GM12892 (cell line): Measurements from ENCODE around the gene PEAR1.

ENCODE experiments used
- POLR2A ChIP-seq: IDR thresholded peaks from 2 replicates; pipeline ENCODE4 v1.6.1; 2011; ENCODE audit warnings: low read depth, low read length, control low read depth
- TAF1 ChIP-seq: IDR thresholded peaks from 2 replicates; pipeline ENCODE4 v1.6.1; 2011; ENCODE audit warnings: low read depth, mild to moderate bottlenecking, control low read depth, low read length, borderline replicate concordance

GRCh38 chr1:156859523-156860112 is 33.9 kb upstream of the PEAR1 start:
- TF ChIP-seq POLR2A (no peak), TAF1 (no peak)
